ENCODE measurements around the gene FTO. TPM values are rescaled to one million over a fixed set of nuclear protein-coding genes. Genes with fewer than 3 reads are reported as not detected.

FTO gene
- total RNA-seq, 2 experiments from 2014 or later = 48.6 to 53.2 TPM

DNA sequence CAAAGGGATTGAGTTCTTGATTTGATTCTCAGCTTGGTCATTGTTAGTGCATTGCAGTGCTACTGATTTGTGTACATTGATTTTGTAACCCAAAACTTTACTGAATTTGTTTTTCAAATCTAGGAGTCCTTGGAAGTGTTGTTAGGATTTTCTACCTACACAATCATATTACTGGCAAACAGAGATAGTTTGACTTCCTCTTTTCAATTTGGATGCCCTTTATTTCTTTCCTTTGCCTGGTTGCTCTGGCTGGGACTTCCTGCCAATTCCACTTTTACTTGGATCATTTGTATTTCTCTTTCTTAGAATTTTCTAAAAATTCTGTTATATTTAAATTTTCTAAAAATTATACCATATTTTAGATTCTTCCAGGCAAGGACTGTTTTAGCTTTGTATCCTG lies 151.1 kb downstream of the FTO start:
- CTCF ChIA-PET = no interaction called here
- H3K27ac Mint-ChIP-seq = no peak overlapping the region

DNA sequence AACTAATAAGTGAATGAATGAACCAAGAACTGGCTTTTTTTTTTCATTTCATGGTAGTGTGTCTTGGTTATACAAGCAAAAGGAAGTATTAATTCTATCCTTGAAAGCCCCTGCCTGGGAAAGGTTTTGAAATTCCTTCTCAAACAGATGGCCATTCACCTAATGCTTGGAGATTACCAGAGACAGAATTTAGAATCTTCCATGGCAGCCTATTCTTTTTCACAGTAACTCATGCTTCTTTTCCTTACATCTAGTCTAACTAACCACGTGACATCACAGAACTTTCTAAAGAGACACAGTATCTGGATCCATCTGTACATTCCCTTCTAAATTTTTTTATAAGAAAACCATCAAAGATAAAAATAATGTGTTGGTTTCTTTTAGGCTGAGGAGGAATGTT lies 151.6 kb downstream of the FTO start:
- H3K27ac Mint-ChIP-seq = no peak overlapping the region
- POLR2A ChIA-PET = no interaction called here
- H3K36me3 Mint-ChIP-seq (ENCODE audit: low read depth) = peaks cover 29% of the 10 kb centered on the region
- no peak overlapping the region for H3K4me3 Mint-ChIP-seq
- H3K4me1 Mint-ChIP-seq (ENCODE audit: low read depth) = no peaks in the 10 kb centered on the region
- TF ChIP-seq, protein P1, sequence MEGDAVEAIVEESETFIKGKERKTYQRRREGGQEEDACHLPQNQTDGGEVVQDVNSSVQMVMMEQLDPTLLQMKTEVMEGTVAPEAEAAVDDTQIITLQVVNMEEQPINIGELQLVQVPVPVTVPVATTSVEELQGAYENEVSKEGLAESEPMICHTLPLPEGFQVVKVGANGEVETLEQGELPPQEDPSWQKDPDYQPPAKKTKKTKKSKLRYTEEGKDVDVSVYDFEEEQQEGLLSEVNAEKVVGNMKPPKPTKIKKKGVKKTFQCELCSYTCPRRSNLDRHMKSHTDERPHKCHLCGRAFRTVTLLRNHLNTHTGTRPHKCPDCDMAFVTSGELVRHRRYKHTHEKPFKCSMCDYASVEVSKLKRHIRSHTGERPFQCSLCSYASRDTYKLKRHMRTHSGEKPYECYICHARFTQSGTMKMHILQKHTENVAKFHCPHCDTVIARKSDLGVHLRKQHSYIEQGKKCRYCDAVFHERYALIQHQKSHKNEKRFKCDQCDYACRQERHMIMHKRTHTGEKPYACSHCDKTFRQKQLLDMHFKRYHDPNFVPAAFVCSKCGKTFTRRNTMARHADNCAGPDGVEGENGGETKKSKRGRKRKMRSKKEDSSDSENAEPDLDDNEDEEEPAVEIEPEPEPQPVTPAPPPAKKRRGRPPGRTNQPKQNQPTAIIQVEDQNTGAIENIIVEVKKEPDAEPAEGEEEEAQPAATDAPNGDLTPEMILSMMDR (IDR thresholded peaks at IDR 0.05) = no peak
- ATAC-seq (no peak), DNase-seq (no peak)
- H3K9me3 Mint-ChIP-seq = peaks cover 8% of the 10 kb centered on the region
- no peaks in the 10 kb centered on the region for H3K27me3 Mint-ChIP-seq
- CTCF ChIA-PET = no interaction called here
- intact Hi-C loops (cut with micrococcal nuclease) = no loop called here

More for the DNA sequence above, 151.1 kb downstream of the FTO start:
- Mint-ChIP-seq H3K4me3 (no peak overlapping the region), H3K36me3 (ENCODE audit: low read depth) (peaks cover 26% of the 10 kb centered on the region), H3K9me3 (peaks cover 8% of the 10 kb centered on the region), H3K27me3 (no peaks in the 10 kb centered on the region), H3K4me1 (ENCODE audit: low read depth) (peaks cover 2% of the 10 kb centered on the region)
- ATAC-seq = no peak
- TF ChIP-seq, protein P1 (IDR thresholded peaks at IDR 0.05) = no peak
- intact Hi-C loops (cut with micrococcal nuclease) = no loop called here
- DNase-seq = no peak
- POLR2A ChIA-PET = no interaction called here

DNA sequence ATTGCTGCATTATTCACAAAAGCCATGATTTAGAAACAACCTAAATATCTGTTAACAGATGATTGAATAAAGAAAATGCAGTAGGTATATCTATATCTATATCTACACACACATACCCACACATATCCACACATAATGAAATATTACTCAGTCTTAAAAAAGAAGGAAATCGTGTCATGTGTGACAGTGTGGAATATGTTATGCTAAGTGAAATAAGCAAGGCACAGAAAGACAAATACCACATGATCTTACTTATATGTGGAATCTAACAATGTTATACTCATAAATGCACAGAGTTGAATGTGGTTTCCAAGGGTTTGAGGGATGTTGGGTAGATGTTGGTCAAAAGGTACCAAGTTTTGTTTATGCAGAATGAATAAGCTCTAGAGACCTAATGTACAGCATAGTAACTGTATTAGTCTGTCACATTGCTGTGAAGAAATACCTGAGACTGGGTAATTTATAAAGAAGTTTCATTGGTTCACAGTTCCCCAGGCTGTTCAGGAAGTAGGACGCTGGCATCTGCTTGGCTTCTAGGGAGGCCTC lies 156.1 kb downstream of the FTO start:
- intact Hi-C loops (cut with micrococcal nuclease) = no loop called here
- Mint-ChIP-seq H3K4me1 (ENCODE audit: low read depth) (peaks cover 12% of the 10 kb centered on the region), H3K9me3 (no peaks in the 10 kb centered on the region), H3K27ac (no peak overlapping the region), H3K27me3 (no peaks in the 10 kb centered on the region), H3K36me3 (ENCODE audit: low read depth) (peaks cover 17% of the 10 kb centered on the region), H3K4me3 (no peak overlapping the region)
- POLR2A ChIA-PET = no interaction called here
- DNase-seq = no peak
- TF ChIP-seq, protein P1 (IDR thresholded peaks at IDR 0.05) = no peak
- no peak for ATAC-seq
- CTCF ChIA-PET = no interaction called here

DNA sequence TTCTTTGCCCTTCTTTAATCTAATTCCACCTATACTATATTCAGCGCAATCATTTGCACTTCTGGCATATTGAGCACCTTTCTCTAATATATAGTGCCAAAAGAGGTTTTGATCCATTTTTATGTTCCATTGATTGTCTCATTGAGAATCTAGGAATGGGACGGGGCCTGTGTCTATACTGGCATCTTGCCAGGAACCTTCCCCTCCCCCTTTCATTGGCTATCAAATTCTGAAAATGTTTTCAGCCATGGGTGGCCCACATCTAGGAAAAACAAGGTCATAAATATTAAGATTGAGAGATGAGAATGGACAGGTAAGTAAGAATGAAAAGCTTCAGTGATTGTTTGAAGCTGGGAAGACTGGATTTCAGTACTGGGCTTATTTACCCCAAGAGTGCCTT lies 159.9 kb downstream of the FTO start:
- no peak for ATAC-seq
- H3K36me3 Mint-ChIP-seq (ENCODE audit: low read depth) = peaks cover 32% of the 10 kb centered on the region
- H3K4me3 Mint-ChIP-seq = no peak overlapping the region
- ChIA-PET POLR2A (no interaction called here), CTCF (no interaction called here)
- H3K4me1 Mint-ChIP-seq (ENCODE audit: low read depth) = peaks cover 25% of the 10 kb centered on the region
- no peak for DNase-seq
- no peak overlapping the region for H3K27ac Mint-ChIP-seq
- TF ChIP-seq, protein P1 (IDR thresholded peaks at IDR 0.05) = no peak
- intact Hi-C loops (cut with micrococcal nuclease) = no loop called here
- H3K9me3 Mint-ChIP-seq = peaks cover 2% of the 10 kb centered on the region
- H3K27me3 Mint-ChIP-seq = no peaks in the 10 kb centered on the region

DNA sequence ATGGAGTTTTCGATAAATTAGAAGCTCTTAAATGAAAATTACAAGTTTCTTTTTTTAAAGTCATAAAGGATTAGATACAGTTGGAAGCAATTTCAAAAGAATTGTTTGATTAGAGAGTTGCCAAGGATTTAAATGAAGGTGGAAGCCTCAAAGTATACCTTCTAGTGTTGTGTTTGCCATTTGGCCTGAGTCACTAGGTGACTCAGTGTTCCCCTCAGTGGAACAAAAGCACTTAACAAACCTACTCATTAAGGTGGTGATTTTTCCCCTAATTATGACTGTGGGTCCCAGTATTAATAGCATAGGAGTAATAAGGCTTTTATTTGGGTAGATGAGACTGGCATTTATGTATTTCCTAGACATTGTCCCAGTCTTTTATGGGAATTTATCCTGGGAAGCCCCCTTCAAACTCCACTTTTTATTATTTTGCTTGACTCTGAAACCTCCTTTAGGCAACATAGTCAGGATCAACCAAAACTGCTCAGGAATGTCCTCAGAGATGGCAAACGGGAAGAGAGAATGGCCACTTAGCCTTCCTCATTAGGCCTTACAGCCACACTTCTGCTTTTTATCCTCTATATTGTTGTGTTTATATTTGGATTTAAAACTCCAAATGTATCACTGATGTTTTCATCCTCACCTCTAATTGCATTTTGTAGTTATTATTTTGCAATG lies 161.0 kb downstream of the FTO start:
- ChIA-PET CTCF (no interaction called here), POLR2A (no interaction called here)
- peak overlapping the region; percentile 79 for H3K27ac Mint-ChIP-seq
- peaks cover 25% of the 10 kb centered on the region for H3K4me1 Mint-ChIP-seq (ENCODE audit: low read depth)
- peaks cover 37% of the 10 kb centered on the region for H3K36me3 Mint-ChIP-seq (ENCODE audit: low read depth)
- ATAC-seq (peak; percentile 69), DNase-seq (peak; percentile 40)
- intact Hi-C loops (cut with micrococcal nuclease) = no loop called here
- H3K4me3 Mint-ChIP-seq = no peak overlapping the region
- TF ChIP-seq, protein P1 (IDR thresholded peaks at IDR 0.05) = no peak
- H3K9me3 Mint-ChIP-seq = peaks cover 9% of the 10 kb centered on the region
- H3K27me3 Mint-ChIP-seq = no peaks in the 10 kb centered on the region

All from activated CD8-positive, alpha-beta T cell treated with anti-CD3 and anti-CD28 coated beads for 36 hours (primary cell).